ENCODE measurements around the gene RAI2.
"Not testable (repeated sequence)": the region's sequence is repeated elsewhere in the genome, so short reads cannot be mapped to it uniquely, and the experiment has no call there.

RAI2 gene

DNA sequence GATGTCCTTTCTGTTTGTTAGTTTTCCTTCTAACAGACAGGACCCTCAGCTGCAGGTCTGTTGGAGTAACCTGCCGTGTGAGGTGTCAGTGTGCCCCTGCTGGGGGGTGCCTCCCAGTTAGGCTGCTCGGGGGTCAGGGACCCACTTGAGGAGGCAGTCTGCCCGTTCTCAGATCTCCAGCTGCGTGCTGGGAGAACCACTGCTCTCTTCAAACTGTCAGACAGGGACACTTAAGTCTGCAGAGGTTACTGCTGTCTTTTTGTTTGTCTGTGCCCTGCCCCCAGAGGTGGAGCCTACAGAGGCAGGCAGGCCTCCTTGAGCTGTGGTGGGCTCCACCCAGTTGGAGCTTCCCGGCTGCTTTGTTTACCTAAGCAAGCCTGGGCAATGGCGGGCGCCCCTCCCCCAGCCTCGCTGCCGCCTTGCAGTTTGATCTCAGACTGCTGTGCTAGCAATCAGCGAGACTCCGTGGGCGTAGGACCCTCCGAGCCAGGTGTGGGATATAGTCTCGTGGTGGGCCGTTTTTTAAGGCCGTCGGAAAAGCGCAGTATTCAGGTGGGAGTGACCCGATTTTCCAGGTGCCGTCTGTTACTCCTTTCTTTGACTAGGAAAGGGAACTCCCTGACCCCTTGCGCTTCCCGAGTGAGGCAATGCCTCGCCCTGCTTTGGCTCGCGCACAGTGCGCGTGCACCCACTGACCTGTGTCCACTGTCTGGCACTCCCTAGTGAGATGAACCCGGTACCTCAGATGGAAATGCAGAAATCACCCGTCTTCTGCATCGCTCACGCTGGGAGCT lies 74.3 kb downstream of the RAI2 start:
- DNase-seq (ENCODE audit: low read depth in 2 of 2), result not testable (repeated sequence)

DNA sequence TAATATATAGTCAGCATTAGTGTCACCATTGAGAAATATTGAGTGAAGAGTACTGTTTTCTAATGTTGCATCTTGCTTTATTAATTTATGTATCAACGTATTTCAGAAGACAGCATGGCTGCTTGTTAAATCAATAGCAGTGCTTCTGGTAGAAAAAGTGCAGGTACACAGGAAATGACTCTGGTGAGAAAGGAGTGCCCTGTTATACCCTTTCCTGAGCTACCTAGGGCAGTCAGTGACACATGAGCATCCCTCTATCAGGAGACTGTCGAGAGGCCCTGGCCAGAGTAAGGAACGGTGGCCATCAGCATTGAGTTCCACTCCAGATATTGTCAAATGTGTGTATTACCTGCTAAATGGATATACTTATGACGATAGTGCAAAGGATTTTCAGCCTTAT lies 81.7 kb downstream of the RAI2 start:
- DNase-seq (ENCODE audit: low read depth in 2 of 2), result no peak

DNA sequence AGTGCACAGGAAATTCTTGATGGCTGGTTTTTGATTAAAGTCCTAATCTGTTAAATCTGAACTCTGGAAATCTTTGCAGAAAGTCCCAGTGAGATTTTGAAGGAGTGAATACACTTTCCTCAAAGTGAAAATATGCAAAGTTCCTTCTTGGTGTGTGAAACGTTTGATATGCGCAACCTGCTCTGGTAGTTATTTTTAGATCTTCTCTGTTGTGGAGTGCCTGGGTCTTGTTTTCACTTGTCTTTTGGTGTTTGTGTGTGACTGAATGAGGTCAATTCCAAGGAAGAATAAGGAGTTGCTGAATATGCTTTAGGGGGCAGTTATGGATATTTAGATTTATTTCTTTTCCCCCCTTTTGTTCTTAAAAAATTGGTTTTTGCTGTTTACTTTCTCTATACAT lies 82.1 kb downstream of the RAI2 start:
- no peak for DNase-seq (ENCODE audit: low read depth in 2 of 2)

DNA sequence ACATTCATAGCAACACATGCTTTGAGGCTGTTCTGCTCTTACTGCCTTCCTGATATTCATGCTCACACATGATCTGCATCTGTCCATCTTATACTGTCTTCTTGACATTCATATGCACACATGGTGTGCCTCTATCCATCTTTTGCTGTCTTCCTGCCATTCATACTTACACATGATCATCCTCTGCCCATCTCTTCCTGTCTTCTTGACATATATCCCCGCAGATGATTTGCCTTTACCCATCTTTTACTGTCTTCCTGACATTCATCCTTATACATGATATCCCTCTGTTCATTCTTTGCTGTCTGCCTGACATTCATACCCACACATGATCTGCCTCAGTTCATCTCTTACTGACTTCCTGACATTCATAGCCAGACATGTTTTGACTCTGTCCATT lies 87.0 kb downstream of the RAI2 start:
- DNase-seq (ENCODE audit: low read depth in 2 of 2), result no peak

DNA sequence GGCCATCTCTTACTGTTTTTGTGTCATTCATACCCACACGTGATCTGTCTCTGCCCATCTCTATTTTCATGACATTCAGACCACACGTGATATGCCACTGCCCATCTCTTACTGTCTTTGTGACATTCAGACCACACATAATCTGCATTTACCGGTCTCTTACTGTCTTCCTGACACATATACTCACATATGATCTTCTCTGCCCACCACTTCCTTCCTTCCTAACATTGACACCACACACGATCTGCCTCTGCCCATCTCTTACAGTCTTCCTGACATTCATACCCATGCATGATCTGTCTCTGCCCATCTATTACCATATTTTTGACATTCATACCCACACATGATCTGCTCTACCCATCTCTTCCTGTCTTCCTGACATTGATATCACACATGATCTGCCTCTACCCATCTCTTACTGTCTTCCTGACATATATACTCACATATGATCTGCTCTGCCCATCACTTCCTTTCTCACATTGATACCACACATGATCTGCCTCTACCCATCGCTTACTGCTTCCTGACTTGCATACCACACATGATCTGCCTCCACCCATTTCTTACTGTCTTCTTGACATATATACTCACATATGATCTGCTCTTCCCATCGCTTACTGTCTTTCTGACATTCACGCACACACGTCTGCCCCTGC lies 87.7 kb downstream of the RAI2 start:
- no peak for DNase-seq (ENCODE audit: low read depth in 2 of 2)

DNA sequence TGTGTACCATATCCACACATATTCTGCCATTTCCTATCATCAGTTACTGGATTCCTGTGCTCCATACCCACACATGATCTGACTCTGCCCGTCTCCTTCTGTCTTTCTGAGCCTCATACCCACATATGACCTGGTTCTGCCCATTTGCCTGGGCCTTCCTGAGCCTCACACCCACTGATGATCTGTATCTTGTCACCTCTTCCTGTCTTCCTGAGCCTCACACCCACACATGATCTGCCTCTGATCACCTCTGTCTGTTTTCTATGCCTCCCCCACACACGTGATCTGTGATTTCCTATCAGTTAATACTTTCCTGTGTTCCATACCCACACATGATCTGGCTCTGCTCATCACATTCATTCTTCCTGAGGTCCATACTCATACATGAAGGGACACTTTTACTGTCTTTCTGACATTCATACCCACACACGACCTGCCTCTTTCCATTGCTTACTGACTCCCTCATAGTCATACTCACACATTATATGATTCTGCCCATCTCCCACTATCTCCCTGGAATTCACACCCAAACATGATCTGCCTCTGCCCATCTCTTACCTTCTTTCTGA lies 91.3 kb downstream of the RAI2 start:
- no peak for DNase-seq (ENCODE audit: low read depth in 2 of 2)

DNA sequence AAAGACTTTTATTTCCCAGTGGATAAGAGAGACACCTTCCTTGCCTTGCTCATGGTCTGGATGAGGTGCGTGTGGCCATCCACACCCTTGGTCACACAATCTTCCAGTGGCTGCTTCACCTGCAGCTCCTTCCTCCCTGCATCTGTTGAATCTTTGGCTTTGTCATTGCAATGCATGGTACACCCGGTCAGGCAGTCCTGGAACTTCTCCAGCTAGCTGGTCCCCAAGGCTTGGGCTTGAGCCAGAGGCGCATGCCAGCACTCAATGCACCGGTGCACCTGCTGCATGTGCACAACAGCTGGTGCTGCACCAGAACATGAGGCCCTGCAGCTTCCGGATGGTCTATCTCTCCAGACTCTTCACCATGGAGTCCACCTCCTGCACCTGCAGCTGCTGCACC lies 92.1 kb downstream of the RAI2 start:
- DNase-seq (ENCODE audit: low read depth in 2 of 2), result no peak

DNA sequence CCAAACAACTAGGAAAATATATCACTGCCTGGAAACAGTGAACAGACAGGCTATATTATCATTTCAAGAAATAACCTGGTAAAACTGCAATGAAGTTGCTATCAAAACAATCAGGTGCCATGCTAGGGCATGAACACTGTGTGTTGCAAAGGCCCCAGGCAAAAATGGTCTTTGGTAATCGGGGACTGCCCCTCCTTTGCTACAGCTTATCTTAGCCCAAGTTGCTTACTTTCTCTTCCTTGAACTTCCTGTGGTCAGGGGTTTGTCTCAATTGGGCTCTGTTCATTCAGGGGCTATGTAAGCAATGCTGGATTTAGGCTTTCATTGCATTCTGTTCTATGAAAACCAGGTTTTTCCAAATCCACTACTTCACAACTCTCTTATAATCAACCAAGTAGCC lies 93.4 kb downstream of the RAI2 start:
- DNase-seq (ENCODE audit: low read depth in 2 of 2), result no peak

DNA sequence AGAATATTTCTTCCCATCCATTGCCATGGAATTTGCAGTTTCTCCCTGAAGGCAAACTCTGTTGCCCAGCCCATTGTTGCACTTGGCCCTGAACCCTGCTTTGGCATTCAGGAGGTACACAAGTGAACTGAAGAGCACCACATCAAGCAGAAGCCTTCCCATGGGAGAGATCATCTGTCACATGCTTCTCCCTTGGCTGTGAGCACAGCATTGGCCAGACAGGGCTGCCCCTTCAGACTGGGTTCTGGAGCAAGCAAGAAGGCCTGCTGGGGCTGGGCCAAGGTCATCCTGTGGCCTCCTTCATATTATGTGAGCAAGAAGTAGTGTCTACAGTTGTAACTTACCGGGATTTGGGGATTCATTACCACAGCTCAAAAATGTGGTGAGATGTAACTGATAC lies 101.1 kb downstream of the RAI2 start:
- no peak for DNase-seq (ENCODE audit: low read depth in 2 of 2)

DNA sequence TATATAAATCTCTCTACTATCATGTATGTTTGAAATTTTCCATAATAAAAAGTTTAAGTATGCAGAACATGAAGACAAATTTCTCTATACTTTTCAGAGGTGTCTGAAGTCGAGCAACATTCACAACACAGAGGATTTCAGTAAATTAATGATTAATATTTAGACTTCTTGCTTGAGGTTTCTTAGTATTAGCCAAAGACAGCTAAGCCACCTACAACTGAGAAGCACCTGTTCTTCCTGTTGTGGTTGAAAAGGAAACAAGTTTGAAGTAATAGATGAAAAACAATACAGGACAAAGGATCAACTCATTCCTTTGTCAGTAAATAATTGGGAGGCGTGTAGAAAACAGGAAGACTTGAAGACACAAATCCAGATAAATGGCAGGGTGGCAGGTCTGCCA lies 102.7 kb downstream of the RAI2 start:
- no peak for DNase-seq (ENCODE audit: low read depth in 2 of 2)

DNA sequence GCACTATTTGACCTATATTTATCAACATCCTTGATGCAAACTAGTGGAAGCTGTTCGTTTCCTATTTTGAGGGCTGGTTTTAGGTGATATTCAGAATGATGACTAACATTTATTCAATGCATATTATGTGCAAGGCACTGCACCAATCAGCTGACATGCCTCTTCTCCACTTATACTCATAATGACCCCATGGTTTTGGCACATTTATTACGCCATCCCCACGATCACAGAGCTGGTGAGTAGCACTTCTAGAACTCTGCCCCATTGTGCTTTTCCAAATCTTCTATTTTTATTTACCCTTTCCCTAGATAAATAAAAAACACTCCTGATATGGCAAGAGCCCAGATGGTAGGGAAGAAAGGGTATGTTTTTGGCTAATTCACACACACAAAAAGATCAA lies 110.7 kb downstream of the RAI2 start:
- no peak for DNase-seq (ENCODE audit: low read depth in 2 of 2)

Measured in stimulated activated CD8-positive, alpha-beta memory T cell treated with anti-CD3 and anti-CD28 coated beads, Interleukin-2, amount 100 ng/mL, for 48 hours (primary cell).